Gastroesophageal sphincter (tissue), 4 donors: ENCODE measurements around the gene TMEM202. TPM values are rescaled to one million over a fixed set of nuclear protein-coding genes. Genes with fewer than 3 reads are reported as not detected.

Experiments
- ATAC-seq: fragments of 150-250 bp; one replicate; pipeline ENCODE4 v1.9.1; 2016; ENCODE audit warnings: mild to moderate bottlenecking, moderate library complexity
- H3K27ac ChIP-seq, 4 donors: fragments of 200-600 bp; sonication (generic) in 3 of 4; 1 replicate in 3 of 4; 2 replicates in 1 of 4; pipeline ENCODE4 v1.5.1; 2016 to 2019
- H3K27me3 ChIP-seq: fragments of 200-600 bp; sonication (generic); one replicate; pipeline ENCODE4 v1.5.1; 2019
- H3K36me3 ChIP-seq, 2 donors: fragments of 200-600 bp; sonication (generic); one replicate each; pipeline ENCODE4 v1.5.1; 2019; ENCODE audit warnings: control low read depth in 1 of 2
- H3K4me1 ChIP-seq, 3 donors: fragments of 200-600 bp; sonication (generic); 1 replicate in 2 of 3; 2 replicates in 1 of 3; pipeline ENCODE4 v1.5.1; 2016 to 2019; ENCODE audit warnings: control low read depth in 2 of 3
- H3K4me3 ChIP-seq, 2 donors: fragments of 200-600 bp; sonication (generic); one replicate each; pipeline ENCODE4 v1.5.1; 2019; ENCODE audit warnings: mild to moderate bottlenecking in 1 of 2, moderate library complexity in 1 of 2
- H3K9me3 ChIP-seq, 3 donors: fragments of 200-600 bp; sonication (generic); one replicate each; pipeline ENCODE4 v1.5.1; 2017 to 2019; ENCODE audit warnings: control low read depth in 2 of 3
- CTCF ChIP-seq, 4 experiments: fragments of 200-600 bp in 2 of 4; fragments of 450-650 bp in 2 of 4; sonication (generic) in 1 of 4; IDR thresholded peaks; one replicate each; pipeline ENCODE4 v1.5.1; 2017 to 2019; ENCODE audit warnings: antibody characterized with exemption in 4 of 4, mild to moderate bottlenecking in 2 of 4, moderate library complexity in 2 of 4
- EP300 ChIP-seq: sonication (generic); formaldehyde crosslinking; IDR thresholded peaks from one replicate; pipeline ENCODE4 v1.6.1; 2017; ENCODE audit warnings: antibody characterized with exemption, mild to moderate bottlenecking
- POLR2A ChIP-seq, 2 donors: fragments of 450-650 bp; IDR thresholded peaks; one replicate each; pipeline ENCODE4 v1.6.1; 2017; ENCODE audit warnings: antibody characterized with exemption in 2 of 2, mild to moderate bottlenecking in 2 of 2, moderate library complexity in 1 of 2
- POLR2AphosphoS5 ChIP-seq: sonication (generic); formaldehyde crosslinking; IDR thresholded peaks from one replicate; pipeline ENCODE4 v1.6.1; 2017; ENCODE audit warnings: antibody characterized with exemption
- WGBS, 2 donors: methylation state at CpG; one replicate each; pipeline ENCODE4 v1.1.5; 2018; ENCODE audit warnings: low coverage in 1 of 2; 5-methylcytosine and 5-hydroxymethylcytosine counted together
- total RNA-seq, 4 donors: library from RNA; depleted of rRNA; stranded (reverse); fragments of >200 nt; gene quantifications; one replicate each; pipeline ENCODE4 v1.1.0, GENCODE V29; 2016

Gene TMEM202
- total RNA-seq, 4 donors from 2014 or later: not detected

DNA sequence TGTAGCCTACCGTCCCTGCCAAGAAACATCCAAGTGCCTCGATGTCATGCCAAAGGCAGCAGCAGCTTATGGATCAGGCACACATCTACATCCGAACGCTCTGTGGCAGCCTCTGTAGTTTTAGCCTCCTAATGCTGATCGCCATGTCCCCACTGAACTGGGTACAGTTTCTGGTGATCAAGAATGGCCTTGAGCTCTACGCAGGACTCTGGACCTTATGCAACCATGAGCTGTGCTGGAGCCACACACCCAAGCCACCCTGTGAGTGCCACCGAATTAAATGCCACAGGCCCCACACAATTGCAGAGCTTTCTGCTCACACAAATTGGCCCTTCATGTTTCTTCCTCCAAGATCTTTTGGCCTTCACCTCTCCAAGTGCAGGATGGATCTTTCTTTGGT lies 543 bp downstream of the TMEM202 start:
- TF ChIP-seq POLR2AphosphoS5 (no peak), CTCF (IDR thresholded peaks at IDR 0.05) (no peak)
- 80% methylated on average over 7 of the region's 7 CpGs; no CpG with 5 or more reads in 1 of the 2 donors for WGBS, 2 donors
- no peaks in the 10 kb centered on the region for H3K9me3 ChIP-seq
- peaks cover 41% of the 10 kb centered on the region for H3K27me3 ChIP-seq
- no peak overlapping the region for H3K4me3 ChIP-seq
- H3K36me3 ChIP-seq: no peaks in the 10 kb centered on the region
- H3K4me1 ChIP-seq: no peaks in the 10 kb centered on the region
- no peak overlapping the region for H3K27ac ChIP-seq
- no peak for ATAC-seq

DNA sequence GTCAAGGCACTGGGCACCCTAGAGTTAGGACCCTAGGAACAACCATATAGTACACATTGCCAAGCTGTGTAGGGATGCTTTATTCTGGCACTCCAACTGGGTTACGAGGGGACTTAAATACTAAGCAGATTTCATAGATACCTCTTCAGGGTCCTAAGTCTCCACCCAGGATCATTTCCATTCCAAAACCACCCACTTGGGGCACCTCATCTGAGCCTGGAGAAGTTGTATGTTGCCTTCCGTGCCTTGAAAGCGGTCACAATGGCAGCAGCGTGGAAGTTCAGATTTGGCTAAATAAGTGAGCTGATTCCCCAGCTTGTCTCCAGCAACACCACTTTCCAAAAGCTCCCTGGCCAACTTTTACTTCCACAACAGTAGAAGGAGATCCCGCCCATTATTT lies 4.6 kb downstream of the TMEM202 start:
- Histone ChIP-seq H3K36me3 (no peaks in the 10 kb centered on the region), H3K4me3 (no peak overlapping the region), H3K27me3 (peaks cover 52% of the 10 kb centered on the region), H3K27ac (no peak overlapping the region), H3K4me1 (no peaks in the 10 kb centered on the region), H3K9me3 (no peaks in the 10 kb centered on the region)
- no peak for TF ChIP-seq POLR2A (IDR thresholded peaks at IDR 0.05)
- no peak for TF ChIP-seq POLR2AphosphoS5
- TF ChIP-seq EP300: no peak
- TF ChIP-seq CTCF (IDR thresholded peaks at IDR 0.05): no peak
- 77 to 82% methylated on average over 3 to 4 of the region's 5 CpGs for WGBS, 2 donors
- no peak for ATAC-seq

GRCh38 chr15:72404356-72404755 lies 6.3 kb downstream of the TMEM202 start:
- no peak overlapping the region for H3K27ac ChIP-seq
- no peak for ATAC-seq
- WGBS, 2 donors: 19 to 50% methylated on average over 2 to 3 of the region's 3 CpGs
- H3K4me1 ChIP-seq: no peaks in the 10 kb centered on the region
- no peak overlapping the region for H3K4me3 ChIP-seq
- no peaks in the 10 kb centered on the region for H3K9me3 ChIP-seq
- TF ChIP-seq EP300 (no peak), POLR2A (IDR thresholded peaks at IDR 0.05) (no peak), POLR2AphosphoS5 (no peak), CTCF (IDR thresholded peaks at IDR 0.05) (no peak)
- H3K27me3 ChIP-seq: peaks cover 37% of the 10 kb centered on the region
- no peaks in the 10 kb centered on the region for H3K36me3 ChIP-seq

DNA sequence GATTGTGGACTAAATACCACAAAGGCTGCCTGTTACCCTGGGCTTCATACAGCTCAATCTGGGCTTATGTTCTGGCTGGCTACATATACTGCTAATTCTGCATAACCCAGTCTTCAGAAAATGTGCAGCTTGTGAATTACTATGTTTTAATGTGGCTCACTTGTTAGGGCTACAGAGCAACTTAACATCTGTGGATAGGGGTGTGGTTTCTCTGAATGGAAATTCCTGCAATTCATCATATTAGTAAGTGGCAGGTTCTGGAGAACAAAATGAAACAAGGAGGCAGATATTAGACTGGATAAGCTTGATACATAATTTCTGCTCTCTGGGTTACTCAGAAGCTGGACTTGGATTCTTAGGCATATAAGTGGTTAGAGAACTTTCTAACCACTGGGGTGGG lies 6.7 kb downstream of the TMEM202 start:
- Histone ChIP-seq H3K36me3 (no peaks in the 10 kb centered on the region), H3K27ac (no peak overlapping the region), H3K9me3 (no peaks in the 10 kb centered on the region), H3K4me3 (no peak overlapping the region), H3K27me3 (peaks cover 40% of the 10 kb centered on the region), H3K4me1 (no peaks in the 10 kb centered on the region)
- no peak for TF ChIP-seq CTCF (IDR thresholded peaks at IDR 0.05)
- TF ChIP-seq POLR2A (IDR thresholded peaks at IDR 0.05): no peak
- no peak for TF ChIP-seq EP300
- TF ChIP-seq POLR2AphosphoS5: no peak
- ATAC-seq: no peak

DNA sequence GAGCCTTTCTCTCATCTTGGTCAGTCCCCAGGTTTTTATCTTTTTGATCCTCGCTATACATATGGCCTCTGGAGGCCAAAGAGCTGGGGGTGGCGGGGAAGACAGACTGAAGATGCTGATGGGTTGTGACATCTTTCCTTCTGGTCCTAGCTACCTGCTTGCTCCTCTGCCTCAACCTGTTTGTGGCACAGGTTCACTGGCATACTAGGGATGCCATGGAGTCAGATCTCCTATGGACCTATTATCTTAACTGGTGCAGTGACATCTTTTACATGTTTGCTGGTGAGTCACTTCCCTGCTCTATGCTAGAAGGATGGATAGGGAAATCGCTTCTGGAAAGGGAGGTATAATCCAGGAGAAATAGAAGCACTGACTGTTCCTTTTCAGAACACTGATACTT lies 8.8 kb downstream of the TMEM202 start:
- no peaks in the 10 kb centered on the region for H3K36me3 ChIP-seq
- no peak for TF ChIP-seq EP300
- no peak for TF ChIP-seq CTCF (IDR thresholded peaks at IDR 0.05)
- TF ChIP-seq POLR2A (IDR thresholded peaks at IDR 0.05): no peak
- no peak for TF ChIP-seq POLR2AphosphoS5
- H3K27ac ChIP-seq: no peak overlapping the region
- no peak for ATAC-seq
- H3K9me3 ChIP-seq: no peaks in the 10 kb centered on the region
- peaks cover 43% of the 10 kb centered on the region for H3K27me3 ChIP-seq
- no peak overlapping the region for H3K4me3 ChIP-seq
- WGBS, 2 donors: 72 to 73% methylated on average over 2 to 3 of the region's 3 CpGs
- H3K4me1 ChIP-seq: no peaks in the 10 kb centered on the region
